ENCODE measurements around the gene EFHD1. TPM values are rescaled to one million over a fixed set of nuclear protein-coding genes. Genes with fewer than 3 reads are reported as not detected.

EFHD1 gene
- total and polyA plus RNA-seq, 2 of the 13 experiments (the other 11 are each of a cell fraction or from before 2014, with no cell fraction given), result 0.09 TPM; not detected in 1

DNA sequence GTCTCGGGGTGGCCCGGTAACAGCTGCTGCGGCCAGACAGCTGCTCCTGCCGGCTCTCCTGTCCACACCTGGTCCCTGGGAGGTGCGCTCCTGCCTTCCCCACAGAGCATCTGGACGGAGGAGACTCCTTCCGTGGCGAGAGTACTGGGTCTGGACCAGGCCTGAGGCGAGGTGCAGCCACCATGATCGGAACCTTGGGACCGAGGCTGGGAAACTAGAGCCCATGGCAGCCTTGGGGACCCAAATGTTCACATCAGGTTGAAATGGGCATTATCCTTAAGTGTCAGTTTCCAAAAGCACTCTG lies 64.4 kb downstream of the EFHD1 start (continued):
- TF ChIP-seq, protein P1, sequence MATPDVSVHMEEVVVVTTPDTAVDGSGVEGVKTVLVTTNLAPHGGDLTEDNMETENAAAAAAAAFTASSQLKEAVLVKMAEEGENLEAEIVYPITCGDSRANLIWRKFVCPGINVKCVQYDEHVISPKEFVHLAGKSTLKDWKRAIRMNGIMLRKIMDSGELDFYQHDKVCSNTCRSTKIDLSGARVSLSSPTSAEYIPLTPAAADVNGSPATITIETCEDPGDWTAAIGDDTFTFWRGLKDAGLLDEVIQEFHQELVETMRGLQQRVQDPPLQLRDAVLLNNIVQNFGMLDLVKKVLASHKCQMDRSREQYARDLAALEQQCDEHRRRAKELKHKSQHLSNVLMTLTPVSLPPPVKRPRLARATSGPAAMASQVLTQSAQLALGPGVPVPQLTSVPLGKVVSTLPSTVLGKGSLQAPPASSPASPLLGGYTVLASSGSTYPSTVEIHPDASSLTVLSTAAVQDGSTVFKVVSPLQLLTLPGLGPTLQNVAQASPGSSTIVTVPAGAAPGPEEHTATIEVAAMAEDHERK (CRISPR knock-in tag; IDR thresholded peaks at IDR 0.05; ENCODE audit: low read depth), result no peak
- TF ChIP-seq ZNF616 (CRISPR knock-in tag; IDR thresholded peaks at IDR 0.05; ENCODE audit: low read depth) (no peak), SP4 (CRISPR knock-in tag; IDR thresholded peaks at IDR 0.05) (no peak), ZNF44 (CRISPR knock-in tag; IDR thresholded peaks at IDR 0.05) (peak; percentile 89), HIVEP1 (CRISPR knock-in tag; IDR thresholded peaks at IDR 0.05) (0 out of 2 replicates have a peak, but pooled peaks have one; percentile 57), ZNF75D (CRISPR knock-in tag; IDR thresholded peaks at IDR 0.05; ENCODE audit: borderline replicate concordance) (no peak), ZNF674 (CRISPR knock-in tag; IDR thresholded peaks at IDR 0.05; ENCODE audit: low read depth) (no peak), ZHX2 (IDR thresholded peaks at IDR 0.05; ENCODE audit: low read depth) (no peak), ZHX2 (CRISPR knock-in tag; IDR thresholded peaks at IDR 0.05; ENCODE audit: borderline replicate concordance) (no peak), GATAD2A (CRISPR knock-in tag; IDR thresholded peaks at IDR 0.05) (no peak), YEATS4 (CRISPR knock-in tag; IDR thresholded peaks at IDR 0.05; ENCODE audit: borderline replicate concordance) (no peak), PRDM4 (CRISPR knock-in tag; IDR thresholded peaks at IDR 0.05; ENCODE audit: borderline replicate concordance) (no peak), ZSCAN31 (CRISPR knock-in tag; IDR thresholded peaks at IDR 0.05; ENCODE audit: low read depth) (no peak), HNRNPLL (IDR thresholded peaks at IDR 0.05; ENCODE audit: low read depth, low read length, poor library complexity, severe bottlenecking) (no peak), MATR3 (CRISPR knock-in tag; IDR thresholded peaks at IDR 0.05) (0 out of 2 replicates have a peak, but pooled peaks have one; percentile 67), ZFAT (CRISPR knock-in tag; conservative IDR thresholded peaks at IDR 0.05) (no peak), ZNF512B (CRISPR knock-in tag; IDR thresholded peaks at IDR 0.05; ENCODE audit: borderline replicate concordance) (no peak), ARNT2 (CRISPR knock-in tag; IDR thresholded peaks at IDR 0.05; ENCODE audit: low read depth) (0 out of 2 replicates have a peak, but pooled peaks have one; percentile 2), KAT2B (IDR thresholded peaks at IDR 0.05; ENCODE audit: borderline replicate concordance, low read depth, low read length) (no peak)

Data from HepG2 (cell line).